Neutrophil (primary cell): Measurements from ENCODE around the gene RAB44.

Experiments
- H3K27ac ChIP-seq: fragments of 200-600 bp; sonication (generic); 2 replicates; pipeline ENCODE4 v1.5.1; 2016; ENCODE audit warnings: mild to moderate bottlenecking, moderate library complexity
- H3K27me3 ChIP-seq: fragments of 200-600 bp; sonication (generic); 2 replicates; pipeline ENCODE4 v1.6.0; 2016; ENCODE audit warnings: mild to moderate bottlenecking
- H3K36me3 ChIP-seq: fragments of 200-600 bp; sonication (generic); 2 replicates; pipeline ENCODE4 v1.5.1; 2017
- H3K4me1 ChIP-seq, 2 experiments: fragments of 200-600 bp in 1 of 2; sonication (generic) in 1 of 2; 1 replicate in 1 of 2; 2 replicates in 1 of 2; pipeline versions ENCODE4 v1.5.1 to v1.6.1; 2013 to 2016; ENCODE audit warnings: low read depth in 1 of 2, low read length in 1 of 2, mild to moderate bottlenecking in 1 of 2, moderate library complexity in 1 of 2; ENCODE audit not compliant: control insufficient read depth in 1 of 2, insufficient read depth in 1 of 2
- H3K4me3 ChIP-seq, 2 experiments: fragments of 200-600 bp in 1 of 2; sonication (generic) in 1 of 2; 1 replicate in 1 of 2; 2 replicates in 1 of 2; pipeline ENCODE4 v1.5.1; 2013 to 2016; ENCODE audit warnings: low read depth in 1 of 2, low read length in 1 of 2, mild to moderate bottlenecking in 1 of 2, moderate library complexity in 1 of 2
- H3K9me3 ChIP-seq: fragments of 200-600 bp; sonication (generic); 2 replicates; pipeline ENCODE4 v1.5.1; 2016
- CTCF ChIP-seq: fragments of 200-600 bp; sonication (generic); IDR thresholded peaks from 2 replicates; pipeline ENCODE4 v1.5.1; 2016; ENCODE audit warnings: antibody characterized with exemption

Gene RAB44

GRCh38 chr6:36744304-36744673 is 46.7 kb downstream of the RAB44 start:
- Histone ChIP-seq H3K36me3 (no peaks in the 10 kb centered on the region), H3K4me3 (no peak overlapping the region), H3K4me1 (no peaks in the 10 kb centered on the region), H3K27ac (no peak overlapping the region), H3K9me3 (no peaks in the 10 kb centered on the region), H3K27me3 (peaks cover 13% of the 10 kb centered on the region)
- TF ChIP-seq CTCF = no peak

GRCh38 chr6:36745283-36745682 is 47.7 kb downstream of the RAB44 start:
- no peak for TF ChIP-seq CTCF
- Histone ChIP-seq H3K27me3 (peaks cover 13% of the 10 kb centered on the region), H3K4me3 (no peak overlapping the region), H3K36me3 (no peaks in the 10 kb centered on the region), H3K27ac (no peak overlapping the region), H3K9me3 (peaks cover 2% of the 10 kb centered on the region), H3K4me1 (no peaks in the 10 kb centered on the region)

- Histone ChIP-seq H3K4me3 (no peak overlapping the region), H3K36me3 (no peaks in the 10 kb centered on the region), H3K27ac (no peak overlapping the region), H3K27me3 (peaks cover 13% of the 10 kb centered on the region), H3K9me3 (peaks cover 5% of the 10 kb centered on the region), H3K4me1 (no peaks in the 10 kb centered on the region)
- TF ChIP-seq CTCF = no peak
Measured at GRCh38 chr6:36745836-36746235, 48.2 kb downstream of the RAB44 start.

GRCh38 chr6:36746251-36746650 is 48.6 kb downstream of the RAB44 start:
- H3K9me3 ChIP-seq = peaks cover 5% of the 10 kb centered on the region
- H3K27me3 ChIP-seq = peaks cover 13% of the 10 kb centered on the region
- no peak overlapping the region for H3K27ac ChIP-seq
- H3K36me3 ChIP-seq = no peaks in the 10 kb centered on the region
- no peaks in the 10 kb centered on the region for H3K4me1 ChIP-seq
- TF ChIP-seq CTCF = no peak
- no peak overlapping the region for H3K4me3 ChIP-seq

GRCh38 chr6:36749829-36750489 is 52.3 kb downstream of the RAB44 start:
- TF ChIP-seq CTCF = no peak
- Histone ChIP-seq H3K4me3 (no peak overlapping the region), H3K27ac (no peak overlapping the region), H3K27me3 (peaks cover 10% of the 10 kb centered on the region), H3K36me3 (no peaks in the 10 kb centered on the region), H3K9me3 (peaks cover 5% of the 10 kb centered on the region), H3K4me1 (no peaks in the 10 kb centered on the region)
